CD14-positive monocyte (primary cell): Measurements from ENCODE around the gene CTSH. TPM values are rescaled to one million over a fixed set of nuclear protein-coding genes. Genes with fewer than 3 reads are reported as not detected.

ENCODE experiments used
- DNase-seq, 3 donors: peaks; one replicate each; pipeline ENCODE4 v3.0.0-alpha.2; 2011 to 2022
- H2AFZ ChIP-seq: 2 replicates; pipeline ENCODE4 v1.6.0; 2012; ENCODE audit warnings: mild to moderate bottlenecking, low read depth, low read length, inconsistent platforms; ENCODE audit not compliant: insufficient read depth, poor library complexity, severe bottlenecking
- H3K27ac ChIP-seq, 2 donors: 1 replicate in 1 of 2; 2 replicates in 1 of 2; pipeline ENCODE4 v1.5.1; 2012 to 2013; ENCODE audit warnings: low read length in 2 of 2, control low read depth in 1 of 2, inconsistent platforms in 1 of 2, low read depth in 1 of 2, mild to moderate bottlenecking in 1 of 2
- H3K27me3 ChIP-seq, 2 donors: one replicate each; pipeline versions ENCODE4 v1.6.0 to v1.6.1; 2011 to 2013; ENCODE audit warnings: low read length in 2 of 2; ENCODE audit not compliant: control insufficient read depth in 2 of 2, insufficient read depth in 2 of 2
- H3K36me3 ChIP-seq, 2 donors: replicated peaks in 1 of 2; 1 replicate in 1 of 2; 2 replicates in 1 of 2; pipeline versions ENCODE4 v1.5.1 to v1.6.1; 2012 to 2013; ENCODE audit warnings: low read length in 2 of 2, control low read depth in 1 of 2, inconsistent platforms in 1 of 2, mild to moderate bottlenecking in 1 of 2; ENCODE audit not compliant: insufficient read depth in 2 of 2, control insufficient read depth in 1 of 2
- H3K4me1 ChIP-seq, 2 donors: 1 replicate in 1 of 2; 2 replicates in 1 of 2; pipeline versions ENCODE4 v1.5.1 to v1.6.1; 2012 to 2013; ENCODE audit warnings: low read length in 2 of 2, control low read depth in 1 of 2, inconsistent platforms in 1 of 2, mild to moderate bottlenecking in 1 of 2, moderate library complexity in 1 of 2; ENCODE audit not compliant: insufficient read depth in 2 of 2, control insufficient read depth in 1 of 2
- H3K4me2 ChIP-seq: replicated peaks from 2 replicates; pipeline ENCODE3; 2012; ENCODE audit warnings: low read length, moderate library complexity, mild to moderate bottlenecking; ENCODE audit not compliant: poor library complexity, severe bottlenecking; ENCODE audit errors: extremely low read depth
- H3K4me3 ChIP-seq, 3 experiments: fragments of 200-600 bp in 1 of 3; sonication (generic) in 1 of 3; replicated peaks in 1 of 3; 1 replicate in 2 of 3; 2 replicates in 1 of 3; pipeline ENCODE4 v1.5.1; 2011 to 2013; ENCODE audit warnings: low read length in 3 of 3, mild to moderate bottlenecking in 3 of 3, control low read depth in 2 of 3, low read depth in 2 of 3, inconsistent platforms in 1 of 3, moderate library complexity in 1 of 3
- H3K79me2 ChIP-seq: 2 replicates; pipeline ENCODE4 v1.6.0; 2012; ENCODE audit warnings: mild to moderate bottlenecking, control low read depth, inconsistent platforms, low read length, moderate library complexity; ENCODE audit not compliant: insufficient read depth
- H3K9ac ChIP-seq: 2 replicates; pipeline ENCODE4 v1.6.0; 2017; ENCODE audit warnings: low read length, mild to moderate bottlenecking; ENCODE audit not compliant: insufficient read depth, poor library complexity, severe bottlenecking
- H3K9me3 ChIP-seq, 2 donors: replicated peaks in 1 of 2; 1 replicate in 1 of 2; 2 replicates in 1 of 2; pipeline versions ENCODE4 v1.5.1 to v1.6.1; 2012 to 2013; ENCODE audit warnings: low read length in 2 of 2, control low read depth in 1 of 2; ENCODE audit not compliant: control insufficient read depth in 1 of 2, insufficient read depth in 1 of 2
- H4K20me1 ChIP-seq: 2 replicates; pipeline ENCODE4 v1.6.0; 2012; ENCODE audit warnings: mild to moderate bottlenecking, low read length, control low read depth, moderate library complexity; ENCODE audit not compliant: insufficient read depth
- H3K27ac Mint-ChIP-seq, 7 donors: one replicate each; pipeline ENCODE4 v1.8.0; 2020; ENCODE audit warnings: mild to moderate bottlenecking in 7 of 7, mixed read lengths in 7 of 7, moderate library complexity in 6 of 7, inconsistent platforms in 2 of 7
- H3K27me3 Mint-ChIP-seq, 3 donors: one replicate each; pipeline ENCODE4 v1.8.0; 2021 to 2022; ENCODE audit warnings: low read depth in 3 of 3, mild to moderate bottlenecking in 3 of 3, mixed read lengths in 3 of 3, moderate library complexity in 3 of 3, inconsistent platforms in 1 of 3
- H3K36me3 Mint-ChIP-seq, 2 donors: one replicate each; pipeline ENCODE4 v1.8.0; 2020; ENCODE audit warnings: mixed read lengths in 2 of 2, inconsistent platforms in 1 of 2, mild to moderate bottlenecking in 1 of 2
- H3K4me1 Mint-ChIP-seq: one replicate; pipeline ENCODE4 v1.8.0; 2020; ENCODE audit warnings: mild to moderate bottlenecking, mixed read lengths
- H3K4me3 Mint-ChIP-seq, 2 donors: one replicate each; pipeline ENCODE4 v1.8.0; 2020; ENCODE audit warnings: mild to moderate bottlenecking in 2 of 2, mixed read lengths in 2 of 2, moderate library complexity in 1 of 2
- H3K9me3 Mint-ChIP-seq, 7 donors: one replicate each; pipeline ENCODE4 v1.8.0; 2020 to 2022; ENCODE audit warnings: mixed read lengths in 7 of 7, mild to moderate bottlenecking in 6 of 7, moderate library complexity in 6 of 7, inconsistent platforms in 2 of 7
- CTCF ChIP-seq: fragments of 200-600 bp; IDR thresholded peaks from one replicate; pipeline ENCODE4 v1.8.0; 2022; ENCODE audit warnings: antibody characterized with exemption, mild to moderate bottlenecking
- WGBS: methylation state at CpG from one replicate; pipeline ENCODE4 v1.1.5; 2013; ENCODE audit warnings: missing lambda C conversion rate; ENCODE audit not compliant: insufficient coverage; 5-methylcytosine and 5-hydroxymethylcytosine counted together
- intact Hi-C, 2 donors: fragments of 100-400 bp; cut with micrococcal nuclease; formaldehyde crosslinking; loops; one replicate each; pipeline versions ENCODE4 v1.15.0 to v1.15.1; 2023
- polyA plus RNA-seq, 3 donors: library from polyadenylated mRNA; depleted of rRNA in 1 of 3; unstranded in 2 of 3; stranded (reverse) in 1 of 3; fragments of 300-500 nt in 2 of 3; fragments of >200 nt in 1 of 3; fragmentation: Illumina TruSeq in 2 of 3; gene quantifications; 1 replicate in 2 of 3; 2 replicates in 1 of 3; pipeline ENCODE4 v1.2.3, GENCODE V29; 2012 to 2021

The CTSH gene
- polyA plus RNA-seq, 3 donors: 555 to 884 (median 756) TPM

- Histone ChIP-seq H3K79me2 (peaks cover 59% of the 10 kb centered on the region), H3K27ac (peak overlapping the region; percentile 98 to 100), H3K9ac (peak overlapping the region; percentile 100), H4K20me1 (peaks cover 47% of the 10 kb centered on the region), H3K9me3 (no peaks in the 10 kb centered on the region), H3K4me3 (peak overlapping the region; percentile 95 to 100 (median 96)), H2AFZ (no peak overlapping the region), H3K27me3 (no peaks in the 10 kb centered on the region), H3K4me1 (peaks cover 42 to 43% of the 10 kb centered on the region in 2 donors), H3K4me2 (peak overlapping the region; percentile 91), H3K36me3 (no peaks in the 10 kb centered on the region)
- under 1% methylated on average over 71 of the region's 75 CpGs for WGBS
- intact Hi-C loops: loop anchor here (10.0 kb wide), 3 partner anchors 72 to 1282 kb away; partner anchors contain the start of genes CTSH (in 1 of the 2) and FAH (in 1 of the 2)
- H3K4me3 Mint-ChIP-seq: peak overlapping the region; percentile 97 to 98
- H3K27me3 Mint-ChIP-seq: peaks cover 1 to 2% (median 2%) of the 10 kb centered on the region in 3 donors
- H3K4me1 Mint-ChIP-seq: peaks cover 35% of the 10 kb centered on the region
- H3K36me3 Mint-ChIP-seq: no peaks in the 10 kb centered on the region
- DNase-seq: peak; percentile 76 to 87 (median 82)
- H3K27ac Mint-ChIP-seq: peak overlapping the region; percentile 100
- TF ChIP-seq CTCF: no peak
- peaks cover 0 to 3% (median 0%) of the 10 kb centered on the region in 7 donors for H3K9me3 Mint-ChIP-seq
These were observed 71.7 kb downstream of the CTSH start for GRCh38 chr15:78872972-78873792.

GRCh38 chr15:78872155-78872971 is 72.5 kb downstream of the CTSH start, which contains the start of gene MORF4L1:
Gene MORF4L1, plus strand, starts transcription at chr15:78872890. Its CDS starts 128 bp downstream, at chr15:78873018.
- Histone ChIP-seq H3K9me3 (no peaks in the 10 kb centered on the region), H3K36me3 (no peaks in the 10 kb centered on the region), H2AFZ (peak within 1 kb of the TSS; percentile 78), H3K9ac (peak within 1 kb of the TSS; percentile 100), H3K79me2 (peaks cover 50% of the 10 kb centered on the region), H3K4me1 (peaks cover 34 to 35% of the 10 kb centered on the region in 2 donors), H3K27ac (peak within 1 kb of the TSS; percentile 98 to 100), H3K4me2 (peak within 1 kb of the TSS; percentile 91), H4K20me1 (peaks cover 39% of the 10 kb centered on the region), H3K4me3 (peak within 1 kb of the TSS; percentile 95 to 100 (median 96)), H3K27me3 (no peaks in the 10 kb centered on the region)
- Mint-ChIP-seq H3K4me3 (peak within 1 kb of the TSS; percentile 97 to 98), H3K9me3 (peaks cover 0 to 3% (median 0%) of the 10 kb centered on the region in 7 donors), H3K4me1 (peaks cover 27% of the 10 kb centered on the region), H3K27me3 (peaks cover 1 to 2% (median 2%) of the 10 kb centered on the region in 3 donors), H3K27ac (peak within 1 kb of the TSS; percentile 100), H3K36me3 (no peaks in the 10 kb centered on the region)
- intact Hi-C loops: loop anchor here (10.0 kb wide), 3 partner anchors 72 to 1282 kb away; partner anchors contain the start of genes CTSH (in 1 of the 2) and FAH (in 1 of the 2)
- WGBS: 3% methylated on average over 32 of the region's 52 CpGs
- DNase-seq: peak; percentile 90 to 95 (median 91)
- TF ChIP-seq CTCF: no peak
